Progenitor cell of endocrine pancreas (in vitro differentiated cells): ENCODE measurements around the gene SYNE3. TPM values are rescaled to one million over a fixed set of nuclear protein-coding genes. Genes with fewer than 3 reads are reported as not detected.

ENCODE experiments used
- DNase-seq: peaks from one replicate; pipeline ENCODE4 v3.0.0; 2021; ENCODE audit warnings: low spot score; ENCODE audit not compliant: unreplicated experiment
- H3K27ac Mint-ChIP-seq: 2 replicates; pipeline ENCODE4 v1.8.0; 2021; ENCODE audit warnings: mild to moderate bottlenecking, moderate library complexity, mixed read lengths
- H3K27me3 Mint-ChIP-seq: 2 replicates; pipeline ENCODE4 v1.8.0; 2021; ENCODE audit warnings: mixed read lengths
- H3K36me3 Mint-ChIP-seq: 2 replicates; pipeline ENCODE4 v1.8.0; 2022; ENCODE audit warnings: mixed read lengths; ENCODE audit not compliant: insufficient read depth
- H3K4me1 Mint-ChIP-seq: 2 replicates; pipeline ENCODE4 v1.8.0; 2021; ENCODE audit warnings: low read depth, mixed read lengths
- H3K4me3 Mint-ChIP-seq: 2 replicates; pipeline ENCODE4 v1.8.0; 2021; ENCODE audit warnings: low read depth, mild to moderate bottlenecking, moderate library complexity, mixed read lengths
- H3K9me3 Mint-ChIP-seq: 2 replicates; pipeline ENCODE4 v1.8.0; 2021; ENCODE audit warnings: low read depth, mixed read lengths
- CTCF ChIP-seq: fragments of 200-600 bp; sonication (generic); IDR thresholded peaks from one replicate; pipeline ENCODE4 v1.5.0; 2021; ENCODE audit warnings: antibody characterized with exemption, mild to moderate bottlenecking; ENCODE audit not compliant: unreplicated experiment
- total RNA-seq: library from RNA; stranded (reverse); gene quantifications from 2 replicates; pipeline ENCODE4 v1.2.1, GENCODE V29; 2021

SYNE3 gene
- total RNA-seq, 1 donor from 2014 or later, result 0.31 TPM

DNA sequence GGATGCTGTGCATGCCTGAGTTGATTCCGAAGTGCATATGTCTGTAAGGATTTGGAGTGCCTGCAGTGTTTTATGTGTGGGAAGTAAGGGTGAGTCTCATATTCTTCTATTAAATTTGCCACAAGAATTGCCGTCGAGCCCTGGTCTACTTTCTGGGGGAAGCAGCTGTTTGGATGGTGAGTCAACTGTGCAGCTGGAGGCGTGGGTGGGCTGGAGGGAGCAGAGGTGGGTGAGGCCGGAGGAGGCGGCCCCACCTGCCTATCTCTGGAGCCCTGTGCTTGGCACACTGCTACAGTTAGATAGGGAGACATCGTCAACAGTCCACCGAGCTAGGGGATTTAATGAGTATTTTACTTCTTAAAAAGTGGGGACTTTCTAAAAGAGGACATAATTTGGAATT, 28.1 kb upstream of the SYNE3 start:
- Mint-ChIP-seq H3K4me1 (no peaks in the 10 kb centered on the region), H3K4me3 (no peak overlapping the region), H3K27me3 (no peaks in the 10 kb centered on the region), H3K36me3 (peaks cover 2% of the 10 kb centered on the region), H3K27ac (peak overlapping the region; percentile 24), H3K9me3 (no peaks in the 10 kb centered on the region)
- no peak for DNase-seq
- no peak for TF ChIP-seq CTCF

DNA sequence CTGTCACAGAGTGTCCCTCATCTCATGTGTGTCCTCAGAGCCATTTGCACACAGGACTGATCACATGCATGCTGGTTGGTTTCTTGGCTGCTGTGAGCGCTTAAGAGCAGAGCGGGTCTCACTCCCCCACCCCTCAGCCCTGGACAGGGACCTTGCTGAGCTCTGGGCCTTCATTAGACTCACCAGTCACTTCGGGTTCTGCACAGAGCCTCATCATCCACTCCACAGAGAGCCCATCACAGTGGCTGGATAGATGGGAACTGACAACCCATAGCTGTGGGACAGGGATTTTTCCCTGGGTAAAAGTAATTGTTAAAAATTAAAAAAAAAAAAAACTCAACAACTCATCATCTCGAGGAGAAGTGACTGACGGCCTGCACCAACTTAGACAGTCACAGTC, 26.6 kb upstream of the SYNE3 start:
- H3K36me3 Mint-ChIP-seq, result peaks cover 2% of the 10 kb centered on the region
- no peaks in the 10 kb centered on the region for H3K27me3 Mint-ChIP-seq
- H3K4me1 Mint-ChIP-seq, result no peaks in the 10 kb centered on the region
- H3K9me3 Mint-ChIP-seq, result no peaks in the 10 kb centered on the region
- H3K27ac Mint-ChIP-seq, result no peak overlapping the region
- DNase-seq, result no peak
- no peak overlapping the region for H3K4me3 Mint-ChIP-seq
- TF ChIP-seq CTCF, result no peak

- Mint-ChIP-seq H3K9me3 (no peaks in the 10 kb centered on the region), H3K27me3 (no peaks in the 10 kb centered on the region), H3K4me1 (peaks cover 4% of the 10 kb centered on the region), H3K4me3 (no peak overlapping the region), H3K36me3 (peaks cover 2% of the 10 kb centered on the region), H3K27ac (no peak overlapping the region)
- TF ChIP-seq CTCF, result no peak
- no peak for DNase-seq
Measured at GRCh38 chr14:95541932-95542930, 25.8 kb upstream of the SYNE3 start.

GRCh38 chr14:95541346-95541745, 24.9 kb upstream of the SYNE3 start:
- Mint-ChIP-seq H3K27me3 (no peaks in the 10 kb centered on the region), H3K9me3 (no peaks in the 10 kb centered on the region), H3K4me3 (no peak overlapping the region), H3K4me1 (peaks cover 12% of the 10 kb centered on the region), H3K27ac (no peak overlapping the region), H3K36me3 (peaks cover 2% of the 10 kb centered on the region)
- TF ChIP-seq CTCF, result no peak
- DNase-seq, result no peak

GRCh38 chr14:95540236-95540855, 23.9 kb upstream of the SYNE3 start:
- H3K27ac Mint-ChIP-seq, result no peak overlapping the region
- no peaks in the 10 kb centered on the region for H3K9me3 Mint-ChIP-seq
- H3K4me1 Mint-ChIP-seq, result peaks cover 21% of the 10 kb centered on the region
- H3K36me3 Mint-ChIP-seq, result peaks cover 2% of the 10 kb centered on the region
- DNase-seq, result no peak
- no peaks in the 10 kb centered on the region for H3K27me3 Mint-ChIP-seq
- TF ChIP-seq CTCF, result no peak
- no peak overlapping the region for H3K4me3 Mint-ChIP-seq
